SK-N-SH (cell line): ENCODE results near the gene SACM1L. TPM values are rescaled to one million over a fixed set of nuclear protein-coding genes. Genes with fewer than 3 reads are reported as not detected.

Source experiments
- CTCF ChIA-PET: fragments of 300-600, 350-600 bp; formaldehyde crosslinking; extraction: SDS; loops from one replicate; lab custom pipeline; 2021; lab: Yijun Ruan, JAX
- POLR2A ChIA-PET: fragments of 350-600 bp; sonication (Branson Sonifier 250); formaldehyde crosslinking; extraction: SDS; loops from one replicate; lab custom pipeline; 2020; ENCODE audit warnings: antibody characterized with exemption, inconsistent platforms; lab: Yijun Ruan, JAX
- DNase-seq: peaks from one replicate; pipeline ENCODE4 v3.0.0; 2012
- H2AFZ ChIP-seq: fragments of 200-600 bp; sonication (generic); 2 replicates; pipeline ENCODE4 v1.8.1; 2016; ENCODE audit warnings: antibody characterized with exemption, mild to moderate bottlenecking, low read depth
- H3F3A ChIP-seq: fragments of 200-600 bp; sonication (generic); replicated peaks from 2 replicates; pipeline ENCODE3; 2016; ENCODE audit warnings: antibody characterized with exemption, mild to moderate bottlenecking; ENCODE audit not compliant: insufficient read depth
- H3K27ac ChIP-seq, 2 experiments: fragments of 200-500 bp in 1 of 2; fragments of 200-600 bp in 1 of 2; sonication (Bioruptor generic) in 1 of 2; sonication (generic), shearing (Covaris generic) in 1 of 2; 2 replicates each; pipeline versions ENCODE4 v1.5.1 to v1.6.1; 2014 to 2016; ENCODE audit warnings: low read depth in 2 of 2, inconsistent platforms in 1 of 2, low read length in 1 of 2, mild to moderate bottlenecking in 1 of 2, mixed read lengths in 1 of 2
- H3K27me3 ChIP-seq: fragments of 200-600 bp; sonication (generic), shearing (Covaris generic); 2 replicates; pipeline ENCODE4 v1.6.1; 2016; ENCODE audit warnings: mixed run types; ENCODE audit not compliant: insufficient read depth
- H3K36me3 ChIP-seq, 2 experiments: fragments of 200-500 bp in 1 of 2; fragments of 200-600 bp in 1 of 2; sonication (Bioruptor generic) in 1 of 2; sonication (generic) in 1 of 2; replicated peaks in 1 of 2; 2 replicates each; pipeline versions ENCODE3 to v1.5.1; 2014 to 2016; ENCODE audit warnings: low read length in 1 of 2, mild to moderate bottlenecking in 1 of 2; ENCODE audit not compliant: insufficient read depth in 2 of 2, control insufficient read depth in 1 of 2
- H3K4me1 ChIP-seq, 2 experiments: fragments of 200-500 bp in 1 of 2; fragments of 200-600 bp in 1 of 2; sonication (Bioruptor generic) in 1 of 2; sonication (generic), shearing (Covaris generic) in 1 of 2; 2 replicates each; pipeline versions ENCODE4 v1.5.1 to v1.6.1; 2014 to 2016; ENCODE audit warnings: low read depth in 1 of 2, low read length in 1 of 2, mixed run types in 1 of 2; ENCODE audit not compliant: insufficient read depth in 2 of 2, control insufficient read depth in 1 of 2
- H3K4me2 ChIP-seq: fragments of 200-600 bp; sonication (generic), shearing (Covaris generic); 2 replicates; pipeline ENCODE4 v1.6.1; 2017; ENCODE audit warnings: mixed run types
- H3K4me3 ChIP-seq, 2 experiments: fragments of 200-500 bp in 1 of 2; fragments of 200-600 bp in 1 of 2; sonication (Bioruptor generic) in 1 of 2; sonication (generic), shearing (Covaris generic) in 1 of 2; 2 replicates each; pipeline versions ENCODE4 v1.5.1 to v1.8.1; 2014 to 2016; ENCODE audit warnings: low read depth in 2 of 2, inconsistent platforms in 1 of 2, low read length in 1 of 2, mild to moderate bottlenecking in 1 of 2, mixed read lengths in 1 of 2, moderate library complexity in 1 of 2
- H3K79me2 ChIP-seq: fragments of 200-600 bp; sonication (generic); 2 replicates; pipeline ENCODE4 v1.8.1; 2017; ENCODE audit warnings: mild to moderate bottlenecking; ENCODE audit not compliant: insufficient read depth
- H3K9ac ChIP-seq: fragments of 200-600 bp; sonication (generic); 2 replicates; pipeline ENCODE4 v1.6.1; 2017; ENCODE audit warnings: mixed run types
- H3K9me2 ChIP-seq: fragments of 200-600 bp; sonication (generic); 2 replicates; pipeline ENCODE4 v1.6.1; 2017; ENCODE audit warnings: mixed run types
- H3K9me3 ChIP-seq: fragments of 200-600 bp; sonication (generic); 2 replicates; pipeline ENCODE4 v1.6.1; 2017; ENCODE audit warnings: mixed run types, mild to moderate bottlenecking, moderate library complexity
- H4K20me1 ChIP-seq: fragments of 200-600 bp; sonication (generic); 2 replicates; pipeline ENCODE4 v1.6.1; 2017; ENCODE audit warnings: mild to moderate bottlenecking, mixed run types; ENCODE audit not compliant: insufficient read depth
- ELF1 ChIP-seq: IDR thresholded peaks from 2 replicates; pipeline ENCODE4 v1.4.0; 2012
- EP300 ChIP-seq, 2 experiments: IDR thresholded peaks; 2 replicates each; pipeline versions ENCODE4 v1.4.0 to v1.6.1; 2012; ENCODE audit warnings: borderline replicate concordance in 1 of 2, low read depth in 1 of 2, low read length in 1 of 2
- EZH2phosphoT487 ChIP-seq: fragments of 200-600 bp; sonication (generic); IDR thresholded peaks from 2 replicates; pipeline ENCODE4 v1.6.1; 2017; ENCODE audit warnings: low read depth, mixed run types, mild to moderate bottlenecking, antibody characterized with exemption, moderate library complexity, borderline replicate concordance
- FOSL2 ChIP-seq: IDR thresholded peaks from 2 replicates; pipeline ENCODE4 v1.4.0; 2012; ENCODE audit warnings: low read depth, mild to moderate bottlenecking, moderate library complexity, borderline replicate concordance
- GABPA ChIP-seq: IDR thresholded peaks from 2 replicates; pipeline ENCODE4 v1.4.0; 2012; ENCODE audit warnings: low read depth, mild to moderate bottlenecking
- GATA2 ChIP-seq: sonication (generic); formaldehyde crosslinking; IDR thresholded peaks from 2 replicates; pipeline ENCODE4 v1.5.0; 2020; ENCODE audit warnings: mild to moderate bottlenecking, missing genetic modification reagents
- MXI1 ChIP-seq: IDR thresholded peaks from 2 replicates; pipeline ENCODE4 v1.6.1; 2012; ENCODE audit warnings: mild to moderate bottlenecking, low read depth, low read length, improper control_type of control experiment
- NFIC ChIP-seq: IDR thresholded peaks from 2 replicates; pipeline ENCODE4 v1.4.0; 2012; ENCODE audit warnings: borderline replicate concordance
- POLR2AphosphoS5 ChIP-seq: IDR thresholded peaks from 2 replicates; pipeline ENCODE4 v1.6.1; 2012; ENCODE audit warnings: low read depth, low read length
- RAD21 ChIP-seq: IDR thresholded peaks from 2 replicates; pipeline ENCODE4 v1.6.1; 2012; ENCODE audit warnings: mild to moderate bottlenecking, low read length
- RCOR1 ChIP-seq: fragments of 150-350 bp; IDR thresholded peaks from 2 replicates; pipeline ENCODE4 v1.6.1; 2017; ENCODE audit warnings: antibody characterized with exemption, low read length
- RXRA ChIP-seq: IDR thresholded peaks from 2 replicates; pipeline ENCODE4 v1.4.0; 2012; ENCODE audit warnings: low read depth, mild to moderate bottlenecking, borderline replicate concordance
- SIN3A ChIP-seq: IDR thresholded peaks from 2 replicates; pipeline ENCODE4 v1.6.1; 2012; ENCODE audit warnings: low read depth, mild to moderate bottlenecking, low read length, moderate library complexity, borderline replicate concordance
- TAF1 ChIP-seq: IDR thresholded peaks from 2 replicates; pipeline ENCODE4 v1.6.1; 2012; ENCODE audit warnings: low read depth, mild to moderate bottlenecking, low read length, moderate library complexity, borderline replicate concordance
- TCF12 ChIP-seq: IDR thresholded peaks from 2 replicates; pipeline ENCODE4 v1.4.0; 2012
- TEAD4 ChIP-seq: IDR thresholded peaks from 2 replicates; pipeline ENCODE4 v1.4.0; 2012; ENCODE audit warnings: mild to moderate bottlenecking, borderline replicate concordance; ENCODE audit not compliant: insufficient read depth
- ZBTB33 ChIP-seq: IDR thresholded peaks from 2 replicates; pipeline ENCODE4 v1.4.0; 2012; ENCODE audit warnings: low read depth, borderline replicate concordance
- WGBS: methylation state at CpG from one replicate; pipeline ENCODE4 v1.1.6; 2017; ENCODE audit warnings: low lambda C conversion rate; 5-methylcytosine and 5-hydroxymethylcytosine counted together
- polyA plus RNA-seq, 3 experiments: library from polyadenylated mRNA; depleted of rRNA; stranded (reverse); fragments of >200 nt; gene quantifications; 2 replicates each; pipeline ENCODE4 v1.2.3, GENCODE V29; 2012
- TF ChIP-seq, protein P1 (sequence below): fragments of 150-350 bp; IDR thresholded peaks from 2 replicates; pipeline ENCODE4 v1.6.1; 2017; ENCODE audit warnings: antibody characterized with exemption, low read length, low read depth, borderline replicate concordance
- TF ChIP-seq, protein P2 (sequence below): IDR thresholded peaks from 2 replicates; pipeline ENCODE4 v1.4.0; 2012; ENCODE audit warnings: low read depth, borderline replicate concordance

The SACM1L gene
- polyA plus RNA-seq, 1 of the 3 experiments (the other 2 are of a cell fraction): 11.2 TPM

- POLR2A ChIA-PET: no interaction called here
Measured at GRCh38 chr3:45679805-45680204, 9.4 kb upstream of the SACM1L start.

More at GRCh38 chr3:45679805-45680204, 9.4 kb upstream of the SACM1L start:
- Histone ChIP-seq H3K4me2 (no peak overlapping the region), H2AFZ (no peak overlapping the region), H3K9me2 (no peaks in the 10 kb centered on the region), H3K36me3 (peaks cover 19 to 49% of the 10 kb centered on the region in 2 experiments), H3K27me3 (no peaks in the 10 kb centered on the region), H3K4me3 (no peak overlapping the region), H4K20me1 (no peaks in the 10 kb centered on the region), H3K9ac (no peak overlapping the region), H3K79me2 (no peaks in the 10 kb centered on the region), H3K9me3 (no peaks in the 10 kb centered on the region), H3K4me1 (peaks cover 0 to 9% of the 10 kb centered on the region in 2 experiments; a peak in 1 of 4 replicates), H3K27ac (no peak overlapping the region), H3F3A (no peaks in the 10 kb centered on the region)
- TF ChIP-seq EZH2phosphoT487 (no peak), MXI1 (no peak), FOSL2 (no peak), SIN3A (no peak), ZBTB33 (no peak), TCF12 (no peak), GABPA (no peak), RXRA (no peak), GATA2 (CRISPR knock-in tag) (no peak), POLR2AphosphoS5 (no peak), EP300 (IDR thresholded peaks at IDR 0.05; ENCODE audit: borderline replicate concordance in 1 of 2, low read depth in 1 of 2, low read length in 1 of 2) (no peak), TEAD4 (no peak), ELF1 (no peak), RAD21 (no peak), NFIC (no peak), RCOR1 (no peak), TAF1 (no peak)
- TF ChIP-seq, protein P1, sequence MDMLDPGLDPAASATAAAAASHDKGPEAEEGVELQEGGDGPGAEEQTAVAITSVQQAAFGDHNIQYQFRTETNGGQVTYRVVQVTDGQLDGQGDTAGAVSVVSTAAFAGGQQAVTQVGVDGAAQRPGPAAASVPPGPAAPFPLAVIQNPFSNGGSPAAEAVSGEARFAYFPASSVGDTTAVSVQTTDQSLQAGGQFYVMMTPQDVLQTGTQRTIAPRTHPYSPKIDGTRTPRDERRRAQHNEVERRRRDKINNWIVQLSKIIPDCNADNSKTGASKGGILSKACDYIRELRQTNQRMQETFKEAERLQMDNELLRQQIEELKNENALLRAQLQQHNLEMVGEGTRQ: no peak
- TF ChIP-seq, protein P2, sequence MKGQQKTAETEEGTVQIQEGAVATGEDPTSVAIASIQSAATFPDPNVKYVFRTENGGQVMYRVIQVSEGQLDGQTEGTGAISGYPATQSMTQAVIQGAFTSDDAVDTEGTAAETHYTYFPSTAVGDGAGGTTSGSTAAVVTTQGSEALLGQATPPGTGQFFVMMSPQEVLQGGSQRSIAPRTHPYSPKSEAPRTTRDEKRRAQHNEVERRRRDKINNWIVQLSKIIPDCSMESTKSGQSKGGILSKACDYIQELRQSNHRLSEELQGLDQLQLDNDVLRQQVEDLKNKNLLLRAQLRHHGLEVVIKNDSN: no peak
- DNase-seq: no peak
- 96% methylated on average over 8 of the region's 8 CpGs for WGBS
- CTCF ChIA-PET: interaction anchor here (0.7 kb wide), 2 partner anchors 80 to 687 kb away, joined by 3 read pairs; no protein-coding TSS in a partner anchor
